Measurements from ENCODE around the gene RPP30.

DNA sequence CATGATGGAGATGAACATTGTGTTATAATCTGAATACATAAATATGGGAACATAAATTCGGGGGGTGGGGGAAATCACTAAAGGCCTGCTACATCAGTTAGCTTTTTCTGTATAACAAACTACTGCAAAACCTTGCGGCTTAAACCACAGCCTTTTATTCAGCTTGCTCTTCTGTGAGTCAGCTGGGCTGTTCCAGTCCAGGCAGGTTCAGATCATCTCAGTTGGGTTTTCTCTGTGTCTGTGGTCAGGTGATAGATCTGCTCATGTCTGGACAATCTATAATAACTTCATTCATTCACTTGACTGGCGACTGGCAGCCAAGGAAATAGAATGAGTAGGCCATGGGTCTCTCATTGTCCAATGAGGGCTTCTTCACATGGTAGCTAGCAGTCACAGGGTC is 37.4 kb upstream of the RPP30 start:
- TF ChIP-seq, protein P1, sequence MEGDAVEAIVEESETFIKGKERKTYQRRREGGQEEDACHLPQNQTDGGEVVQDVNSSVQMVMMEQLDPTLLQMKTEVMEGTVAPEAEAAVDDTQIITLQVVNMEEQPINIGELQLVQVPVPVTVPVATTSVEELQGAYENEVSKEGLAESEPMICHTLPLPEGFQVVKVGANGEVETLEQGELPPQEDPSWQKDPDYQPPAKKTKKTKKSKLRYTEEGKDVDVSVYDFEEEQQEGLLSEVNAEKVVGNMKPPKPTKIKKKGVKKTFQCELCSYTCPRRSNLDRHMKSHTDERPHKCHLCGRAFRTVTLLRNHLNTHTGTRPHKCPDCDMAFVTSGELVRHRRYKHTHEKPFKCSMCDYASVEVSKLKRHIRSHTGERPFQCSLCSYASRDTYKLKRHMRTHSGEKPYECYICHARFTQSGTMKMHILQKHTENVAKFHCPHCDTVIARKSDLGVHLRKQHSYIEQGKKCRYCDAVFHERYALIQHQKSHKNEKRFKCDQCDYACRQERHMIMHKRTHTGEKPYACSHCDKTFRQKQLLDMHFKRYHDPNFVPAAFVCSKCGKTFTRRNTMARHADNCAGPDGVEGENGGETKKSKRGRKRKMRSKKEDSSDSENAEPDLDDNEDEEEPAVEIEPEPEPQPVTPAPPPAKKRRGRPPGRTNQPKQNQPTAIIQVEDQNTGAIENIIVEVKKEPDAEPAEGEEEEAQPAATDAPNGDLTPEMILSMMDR (IDR thresholded peaks at IDR 0.05): no peak
- TF ChIP-seq POLR2A (IDR thresholded peaks at IDR 0.05): no peak

Measured in Peyer's patch (tissue), 4 donors.